IPS DF 4.7 (cell line): ENCODE measurements around the gene EYA3.

ENCODE experiments used
- DNase-seq: peaks from one replicate; pipeline ENCODE4 v3.0.0-alpha.2; 2013; ENCODE audit warnings: low spot score; ENCODE audit errors: extremely low read depth

The EYA3 gene

DNA sequence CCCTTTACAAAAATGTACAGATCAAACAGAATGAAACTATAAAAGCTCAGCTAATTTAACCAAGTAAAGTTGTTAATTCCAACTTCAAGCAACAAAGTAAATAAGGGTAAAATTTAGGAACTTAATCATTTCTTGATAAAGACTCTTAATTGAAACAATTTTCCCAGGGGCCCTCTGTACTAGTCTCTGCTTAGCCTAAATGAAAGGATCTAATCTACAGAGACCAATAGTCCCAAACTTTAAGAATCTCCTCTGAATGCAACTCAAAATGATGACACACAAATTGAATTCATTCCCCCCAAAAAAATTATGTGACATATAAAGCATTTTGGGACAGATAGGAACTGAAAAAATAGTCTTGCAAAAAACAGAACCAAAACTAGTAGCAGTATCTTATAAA, 16.6 kb downstream of the EYA3 start:
- DNase-seq: no peak

DNA sequence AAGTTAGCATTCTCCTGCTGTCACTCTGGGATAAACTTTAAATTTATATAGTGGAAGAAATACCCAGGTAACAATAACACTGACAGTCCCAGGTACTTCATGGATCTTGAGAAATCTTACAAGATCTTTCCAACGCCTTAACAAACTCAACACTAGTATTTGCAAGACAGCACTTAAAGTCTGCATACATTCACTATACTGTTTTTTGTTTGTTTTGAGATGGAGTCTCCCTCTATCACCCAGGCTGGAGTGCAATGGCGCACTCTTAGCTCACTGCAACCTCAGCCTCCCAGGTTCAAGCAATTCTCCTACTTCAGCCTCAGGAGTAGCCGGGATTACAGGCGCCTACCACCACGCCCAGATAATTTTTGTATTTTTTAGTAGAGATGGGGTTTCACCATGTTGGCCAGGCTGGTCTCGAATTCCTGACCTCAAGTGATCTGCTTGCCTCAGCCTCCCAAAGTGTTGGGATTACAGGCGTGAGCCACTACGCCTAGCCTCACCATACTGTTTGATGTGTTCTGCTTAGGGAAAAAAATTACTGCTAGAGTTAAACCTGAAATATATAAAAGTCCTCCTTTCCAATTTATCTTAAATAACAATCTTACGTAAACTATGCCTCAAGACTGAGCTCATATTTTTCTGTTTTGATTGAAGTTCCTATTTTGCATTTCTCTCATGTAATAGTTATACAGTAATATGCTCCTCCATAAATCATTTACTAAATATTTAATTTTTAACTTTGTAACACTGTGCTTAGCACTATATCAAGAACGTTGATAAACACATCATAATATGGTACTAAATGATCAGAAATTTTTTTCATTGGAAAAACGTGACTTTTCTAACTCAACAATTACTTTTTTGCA, 17.5 kb downstream of the EYA3 start:
- no peak for DNase-seq

DNA sequence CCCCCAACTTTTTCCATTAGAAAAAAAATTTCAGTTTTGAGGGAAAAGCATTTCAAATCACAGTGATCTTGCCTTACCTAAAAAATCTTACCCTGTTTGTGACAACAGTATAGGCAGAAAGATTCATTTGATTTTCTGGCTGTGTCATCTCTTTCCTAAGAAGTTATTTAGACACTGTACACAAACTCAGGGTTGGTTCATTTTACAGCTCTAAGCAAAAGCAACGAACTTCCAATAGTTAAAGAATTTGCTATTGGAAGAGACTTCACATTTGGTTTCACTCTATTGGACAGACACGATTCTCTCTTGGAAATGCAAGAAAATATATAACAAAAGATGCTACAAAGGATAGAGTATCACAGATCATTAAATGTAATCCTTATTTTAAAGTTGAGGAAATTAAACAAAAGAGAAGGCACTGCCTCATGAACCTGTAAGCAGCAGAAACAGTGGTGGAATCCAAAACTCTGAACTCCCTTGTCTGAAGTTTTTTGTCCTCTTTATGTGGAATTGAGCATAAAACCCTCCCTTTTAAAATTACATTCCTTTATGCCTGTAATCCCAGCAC, 20.8 kb downstream of the EYA3 start:
- DNase-seq: no peak

DNA sequence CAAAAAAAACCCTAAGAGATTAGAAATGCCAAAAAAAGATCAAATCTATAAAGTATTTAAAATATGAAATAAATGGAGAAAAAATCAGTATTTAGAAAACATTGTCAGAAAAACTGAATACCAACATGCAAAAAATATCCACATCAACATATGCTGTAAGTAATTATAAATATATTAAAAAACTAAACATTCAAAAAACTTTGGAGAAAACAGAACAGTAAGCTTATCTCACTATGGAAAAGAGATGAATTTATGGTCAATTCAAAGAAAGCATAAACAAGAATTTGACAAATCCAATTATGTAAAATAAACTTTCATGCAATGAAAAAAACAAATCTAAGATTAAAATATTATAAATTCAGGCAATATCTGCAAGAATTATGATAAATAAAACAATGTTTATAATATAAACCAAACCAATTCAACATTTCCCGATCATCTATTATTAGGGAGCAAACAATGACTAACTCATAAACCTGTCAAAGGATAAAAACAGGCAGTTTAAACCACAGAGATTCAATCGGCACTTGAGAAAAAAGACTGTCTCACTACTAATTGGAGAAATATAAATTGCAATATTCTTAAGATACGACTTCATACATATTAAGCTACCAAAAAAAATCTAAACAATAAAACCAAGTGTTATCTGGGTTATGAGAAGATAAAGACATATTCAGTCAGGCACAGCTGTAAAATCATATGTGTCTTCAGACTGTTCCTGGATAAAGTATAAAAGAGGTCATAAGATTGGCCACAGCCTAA, 21.8 kb downstream of the EYA3 start:
- no peak for DNase-seq

DNA sequence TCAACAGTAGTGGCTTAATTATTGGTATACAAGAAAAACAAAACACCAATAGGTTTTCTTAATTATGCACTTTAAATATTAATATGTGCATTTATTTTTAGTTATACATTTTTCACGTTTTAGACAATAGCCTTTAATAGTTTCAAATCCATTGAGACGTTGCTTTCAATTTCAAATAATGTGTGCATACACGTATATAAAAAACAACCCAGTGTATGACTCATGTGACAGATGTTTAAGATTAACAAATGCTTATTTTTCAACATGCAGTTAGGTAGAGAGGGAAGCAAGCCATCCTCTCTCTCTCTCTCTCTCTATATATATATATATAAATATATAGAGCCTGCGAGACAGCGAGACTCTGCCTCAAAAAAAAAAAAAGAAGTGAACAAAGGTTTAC, 24.3 kb downstream of the EYA3 start:
- no peak for DNase-seq

DNA sequence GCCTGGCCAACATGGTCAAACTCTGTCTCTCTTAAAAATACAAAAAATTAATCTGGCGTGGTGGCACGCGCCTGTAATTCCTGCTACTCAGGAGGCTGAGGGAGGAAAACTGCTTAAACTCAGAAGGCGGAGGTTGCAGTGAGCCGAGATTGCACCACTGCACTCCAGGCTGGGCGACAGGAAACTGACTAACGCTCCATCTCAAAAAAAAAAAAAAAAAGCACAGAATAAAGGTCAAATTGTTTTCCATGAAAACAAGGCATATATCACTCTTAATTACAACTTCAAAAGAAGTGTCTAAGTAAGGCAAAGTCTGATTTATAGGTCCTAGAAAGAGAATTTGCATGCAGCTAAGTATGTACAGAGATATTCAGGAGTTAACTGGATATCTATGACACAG, 25.6 kb downstream of the EYA3 start:
- no peak for DNase-seq

DNA sequence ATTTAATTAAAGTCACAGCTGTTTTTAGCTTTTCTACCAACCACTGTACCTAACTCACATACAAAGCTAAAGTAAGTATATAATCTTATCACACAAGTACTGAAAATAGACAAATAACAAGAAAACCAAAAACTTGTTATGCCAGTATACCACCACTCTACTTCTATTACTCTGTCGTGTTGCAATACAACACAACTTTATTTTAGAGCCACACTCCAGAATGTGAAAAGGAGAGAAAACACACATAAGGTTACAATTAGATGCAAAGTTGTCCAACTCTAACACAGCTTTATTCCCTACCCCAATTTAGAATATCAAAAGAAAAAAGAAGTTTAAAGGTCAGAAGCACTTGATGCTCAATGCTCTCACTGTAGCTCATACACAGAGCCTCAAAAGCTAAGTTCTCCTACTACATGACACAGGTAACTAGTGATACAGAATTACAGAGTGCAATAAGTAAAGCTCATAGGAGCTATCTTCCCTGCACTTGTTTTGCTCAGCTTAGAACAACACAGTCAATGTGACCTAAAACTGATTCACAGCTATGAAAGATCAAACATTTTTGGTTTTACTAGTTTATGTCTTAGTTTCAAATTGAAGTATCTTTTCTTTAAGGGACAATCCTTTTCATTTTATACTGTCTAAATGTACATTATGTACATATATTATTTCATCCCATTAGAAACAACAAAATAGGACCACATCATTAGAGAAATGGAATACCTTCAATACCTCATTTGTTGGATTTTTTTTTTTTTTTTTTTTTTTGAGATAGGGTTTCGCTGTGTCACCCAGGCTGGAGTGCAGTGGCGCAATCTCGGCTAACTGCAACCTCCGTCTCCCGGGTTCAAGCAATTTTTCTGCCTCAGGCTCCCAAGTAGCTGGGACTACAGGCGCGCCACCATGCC, 29.2 kb downstream of the EYA3 start:
- no peak for DNase-seq

DNA sequence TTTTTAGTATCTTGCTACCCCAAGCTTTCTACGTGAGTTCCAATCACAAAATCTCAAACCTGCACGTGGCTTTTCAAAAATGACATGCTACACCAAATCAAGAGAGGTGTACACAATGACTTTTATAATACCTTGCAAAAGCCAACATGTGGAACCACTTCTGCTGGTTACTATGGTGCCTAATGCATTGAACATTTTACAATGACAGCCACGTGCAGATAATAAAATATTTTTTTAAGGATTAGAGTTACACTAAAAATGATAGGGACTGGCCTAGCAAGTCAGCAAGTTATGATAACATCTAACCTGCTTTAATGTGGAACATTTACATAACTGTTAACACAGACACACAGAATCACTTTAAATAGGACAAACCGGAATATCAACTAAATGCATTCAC, 30.2 kb downstream of the EYA3 start:
- DNase-seq: no peak

DNA sequence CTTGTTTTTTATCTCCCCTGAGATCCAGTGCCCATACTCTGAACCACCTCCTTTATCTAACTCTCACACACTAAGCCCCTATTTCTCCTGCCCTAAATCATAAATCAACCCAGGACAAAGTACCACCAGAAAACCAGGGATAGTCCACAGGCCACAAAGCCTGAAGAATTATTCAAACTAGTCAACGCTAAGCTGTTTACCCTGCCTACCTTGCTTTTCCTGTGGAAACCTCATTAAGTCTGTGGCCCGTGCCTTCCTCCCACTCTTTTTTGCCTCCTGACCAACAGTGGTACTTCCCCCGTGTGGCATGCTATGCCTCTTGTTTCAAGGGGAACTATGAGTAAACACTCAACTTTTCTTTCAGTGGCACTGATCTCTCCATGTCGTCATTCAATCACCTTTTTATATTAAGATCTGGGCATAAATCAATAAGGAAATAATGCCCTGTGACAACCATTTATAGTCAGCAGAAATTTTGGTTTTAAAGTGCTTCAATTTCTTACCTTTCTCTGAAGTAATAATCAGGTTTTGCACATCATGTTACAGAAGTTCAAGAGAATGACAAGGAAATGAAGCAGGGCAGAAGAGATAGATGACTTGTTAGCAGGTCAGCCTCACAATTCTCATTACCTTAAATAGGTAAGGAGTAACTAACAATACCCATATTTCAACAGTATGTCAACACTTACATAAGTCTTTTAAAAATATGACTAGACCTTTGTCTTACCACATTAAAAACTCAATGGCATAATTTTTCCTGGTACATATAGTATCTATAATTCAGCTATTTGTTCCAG, 32.1 kb downstream of the EYA3 start:
- DNase-seq: no peak

DNA sequence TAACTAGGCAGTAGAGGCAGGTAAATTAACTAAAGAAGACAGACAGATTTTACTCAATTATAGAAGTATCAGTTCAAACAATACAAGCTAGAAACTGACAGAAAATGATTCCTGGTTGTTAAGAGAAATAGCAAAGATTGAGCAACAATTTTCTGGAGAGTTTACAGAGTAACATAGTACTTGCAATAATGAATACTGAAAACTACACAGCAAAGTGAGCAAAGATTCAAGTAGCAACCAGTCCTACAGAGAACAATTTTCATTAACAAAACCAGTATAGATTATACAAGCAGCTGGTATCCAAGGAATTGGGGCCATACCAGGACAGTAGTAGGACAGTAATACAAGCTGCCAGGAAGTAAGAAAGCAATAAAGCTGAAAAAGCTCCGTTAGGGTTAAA, 37.6 kb downstream of the EYA3 start:
- no peak for DNase-seq

DNA sequence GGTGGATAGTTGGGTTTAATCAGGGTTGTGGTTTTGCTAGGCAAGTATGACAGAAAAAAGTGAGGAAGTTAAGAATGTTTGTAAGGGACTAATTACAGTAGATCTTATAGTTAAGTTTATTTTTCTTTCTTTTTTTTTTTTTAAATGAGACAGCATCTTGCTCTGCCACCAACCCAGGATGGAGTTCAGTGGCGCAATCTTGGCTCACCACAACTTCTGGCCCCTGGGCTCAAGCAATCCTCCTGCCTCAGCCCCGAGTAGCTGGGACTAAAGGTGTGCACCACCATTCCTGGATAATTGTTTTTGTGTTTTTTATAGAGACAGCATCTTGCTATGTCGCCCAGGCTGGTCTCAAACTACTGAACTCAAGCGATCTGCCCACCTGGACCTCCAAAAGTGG, 41.7 kb downstream of the EYA3 start:
- DNase-seq: no peak

DNA sequence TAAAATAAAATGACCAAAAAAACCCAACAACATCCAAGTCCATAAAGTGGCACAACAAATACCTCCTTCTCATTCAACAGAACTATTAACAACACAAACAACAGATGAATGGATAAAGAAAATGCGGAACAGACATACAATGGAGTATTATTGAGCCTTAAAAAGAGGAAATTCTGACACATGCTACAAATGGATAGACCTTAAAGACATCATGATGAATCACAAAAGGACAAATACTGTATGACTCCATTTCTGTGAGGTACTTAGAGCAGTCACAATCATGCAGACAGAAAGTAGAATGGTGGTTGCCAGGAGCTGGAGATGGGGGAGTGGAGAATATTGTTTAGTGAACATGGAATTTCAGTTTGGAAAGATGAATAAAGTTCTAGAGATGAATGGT, 42.6 kb downstream of the EYA3 start:
- DNase-seq: no peak

DNA sequence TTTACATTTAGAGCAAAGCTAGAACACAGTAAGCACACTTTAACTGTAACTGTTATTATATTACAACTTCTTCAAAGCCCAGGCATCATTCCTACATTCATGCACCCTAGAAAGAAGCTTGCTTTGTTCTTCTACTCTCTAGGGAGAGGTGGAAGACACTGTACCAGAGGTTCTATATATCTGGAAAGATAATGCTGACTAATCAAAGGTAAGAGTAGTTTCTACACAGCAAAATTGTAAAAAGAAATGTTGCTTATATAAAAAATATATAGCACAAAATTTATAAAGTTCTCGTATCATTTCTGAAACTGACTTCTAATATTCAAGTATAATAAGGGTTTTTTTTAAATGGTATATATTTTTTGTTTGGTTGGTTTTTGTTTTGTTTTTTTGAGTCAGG, 44.0 kb downstream of the EYA3 start:
- DNase-seq: no peak

DNA sequence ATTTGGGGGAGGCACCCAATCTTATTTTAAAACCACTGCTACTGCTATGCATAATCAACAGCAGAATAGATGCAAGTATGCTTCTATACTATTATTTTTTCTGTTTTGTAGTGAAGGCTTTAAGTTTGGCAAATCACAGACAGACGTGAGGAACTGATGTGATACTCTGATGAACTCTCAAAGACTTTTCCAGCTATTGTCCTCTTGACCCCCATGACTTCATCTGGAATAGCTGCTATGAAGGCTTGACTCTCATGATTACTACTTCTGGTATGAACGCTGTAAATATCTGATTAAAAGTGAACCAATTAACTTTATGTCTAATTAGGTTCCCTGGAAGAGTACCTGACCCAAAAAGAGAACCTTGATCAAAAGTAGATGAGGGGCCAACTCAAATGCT, 49.1 kb downstream of the EYA3 start:
- DNase-seq: no peak

DNA sequence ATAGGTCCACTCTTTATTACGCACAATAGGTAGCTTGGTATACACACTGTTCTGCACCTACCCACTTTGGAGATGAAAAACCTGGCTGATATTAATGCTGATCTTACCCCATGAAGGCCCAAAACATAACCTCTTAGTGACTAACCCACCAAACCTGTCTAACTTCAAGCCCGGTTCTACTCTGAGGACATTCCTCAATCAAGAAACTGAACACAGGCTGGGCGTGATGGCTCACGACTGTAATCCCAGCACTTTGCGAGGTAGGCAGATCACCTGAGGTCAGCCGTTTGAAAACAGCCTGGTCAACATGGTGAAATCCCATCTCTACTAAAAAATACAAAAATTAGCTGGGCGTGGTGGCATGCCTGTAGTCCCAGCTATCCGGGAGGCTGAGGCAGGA, 50.5 kb downstream of the EYA3 start:
- DNase-seq: no peak

DNA sequence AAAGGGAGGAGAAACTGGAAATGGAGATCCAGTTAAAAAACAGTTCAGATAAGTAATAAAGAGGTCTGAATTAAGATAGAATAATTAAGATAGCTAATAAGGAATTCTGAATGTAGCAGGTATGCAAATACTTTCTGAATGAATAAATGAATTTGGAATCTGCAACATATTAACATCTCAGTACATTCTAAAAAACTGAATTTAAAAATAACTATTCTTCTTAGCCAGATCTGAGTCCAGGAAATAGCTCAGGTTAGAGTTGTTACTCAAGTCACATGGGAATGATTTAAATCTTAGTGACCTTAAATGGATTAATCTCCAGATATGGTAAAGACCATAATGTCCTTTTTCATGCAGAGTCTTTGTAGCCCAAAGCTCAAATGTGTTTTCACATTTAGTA, 51.2 kb downstream of the EYA3 start:
- no peak for DNase-seq

DNA sequence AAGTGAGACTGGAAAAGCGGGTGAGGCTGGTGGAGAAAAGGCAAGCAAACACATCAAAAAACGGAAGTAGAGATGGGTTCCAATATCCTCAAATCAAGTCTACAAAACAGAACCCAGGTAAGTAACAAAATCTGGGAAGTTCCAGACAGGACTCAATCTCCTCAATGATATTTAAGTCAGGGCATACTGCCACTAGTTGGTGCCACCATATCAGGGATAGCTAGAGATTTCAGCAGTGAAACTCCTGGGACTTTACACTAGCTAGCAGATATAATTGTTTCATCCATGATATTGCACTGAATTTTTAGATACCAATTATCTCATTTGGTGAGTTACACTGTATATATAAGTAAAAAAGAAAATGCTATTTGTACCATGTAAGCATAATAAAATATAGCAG, 52.0 kb downstream of the EYA3 start:
- no peak for DNase-seq

DNA sequence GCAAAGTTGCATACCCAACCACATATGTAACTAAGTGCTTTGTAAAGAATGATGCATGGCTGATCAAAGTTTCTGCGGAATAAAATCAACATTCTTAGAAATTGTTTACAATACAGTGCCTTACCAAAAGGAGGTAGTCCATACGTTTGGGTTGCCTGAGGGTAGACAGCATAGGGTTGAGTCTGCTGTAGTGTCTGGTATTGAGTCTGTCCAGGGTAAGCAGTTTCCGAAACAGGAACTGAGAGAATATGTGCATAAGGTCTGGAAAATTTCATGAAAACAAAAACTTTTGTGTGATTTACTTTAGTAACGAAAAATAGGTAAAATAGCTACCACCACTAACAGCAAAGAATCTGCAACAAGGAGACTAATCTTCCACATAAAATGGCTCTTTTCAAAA, 53.0 kb downstream of the EYA3 start:
- no peak for DNase-seq

DNA sequence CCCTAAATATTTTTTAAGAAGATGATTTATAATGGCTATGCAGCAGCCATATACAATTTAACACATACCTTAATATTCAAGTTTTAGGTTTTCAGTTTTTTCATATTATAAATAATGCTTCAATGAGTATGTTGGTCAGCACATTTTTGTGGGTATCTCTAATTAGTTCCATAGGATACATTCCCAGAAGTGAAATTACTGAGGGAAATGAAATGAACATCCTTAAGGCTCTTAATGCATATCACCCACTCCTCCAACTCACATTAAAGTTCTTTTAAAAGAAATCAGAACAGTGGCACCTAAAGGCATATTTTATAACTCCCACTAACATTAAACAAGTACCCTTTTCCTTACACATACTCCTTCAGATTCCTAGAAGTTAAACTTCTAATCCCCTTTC, 56.1 kb downstream of the EYA3 start:
- no peak for DNase-seq

DNA sequence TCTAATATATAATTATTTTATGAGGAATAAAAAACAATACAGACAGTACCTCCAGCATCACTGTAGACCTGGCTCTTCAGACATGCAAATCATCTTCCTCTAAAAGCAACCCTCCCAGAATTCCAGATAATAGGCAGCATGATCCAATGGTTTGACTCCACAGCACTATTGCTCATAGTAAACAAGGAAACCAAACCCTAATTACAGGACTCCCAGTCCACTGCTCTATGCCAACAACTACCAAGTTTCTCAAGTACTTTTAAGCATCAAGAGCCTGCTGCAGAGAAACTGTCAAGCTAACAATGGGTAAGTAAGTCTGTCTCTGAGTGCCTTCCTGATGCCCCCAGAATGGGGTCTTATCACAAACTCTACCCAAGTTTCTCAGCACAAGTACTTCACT, 57.2 kb downstream of the EYA3 start:
- DNase-seq: no peak
